Measurements from ENCODE around the gene GARIN6.

Gene GARIN6

DNA sequence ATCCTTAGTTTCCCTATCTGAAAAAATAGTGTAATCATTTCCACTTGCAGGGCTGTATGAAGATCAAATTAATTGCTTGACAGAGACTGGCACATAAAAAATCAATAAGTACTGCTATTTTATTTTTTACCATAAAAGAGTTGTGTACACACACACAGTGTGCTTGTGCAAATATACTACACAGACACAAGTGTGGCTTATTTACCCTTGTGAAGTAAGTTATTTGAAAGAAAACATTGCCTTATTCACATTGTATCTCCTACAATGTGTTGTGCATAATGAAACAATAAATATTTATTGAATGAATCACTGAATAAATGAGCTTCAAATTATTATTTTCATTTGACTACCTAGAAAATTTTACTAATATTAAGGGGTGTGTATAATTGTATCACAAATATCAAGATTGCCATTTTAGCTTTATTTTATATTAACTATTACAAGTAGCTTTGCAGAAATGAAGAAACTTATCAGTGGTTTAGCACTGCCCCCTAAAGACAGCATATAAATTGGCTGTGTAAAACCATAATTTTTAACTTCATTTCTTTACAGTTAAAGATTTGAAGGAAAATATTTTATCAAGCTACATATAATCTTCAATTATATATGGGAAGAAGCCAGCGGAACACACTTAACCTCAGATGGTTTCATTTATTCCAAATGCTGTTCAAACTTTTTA lies 11.3 kb downstream of the GARIN6 start:
- TF ChIP-seq, protein P1, sequence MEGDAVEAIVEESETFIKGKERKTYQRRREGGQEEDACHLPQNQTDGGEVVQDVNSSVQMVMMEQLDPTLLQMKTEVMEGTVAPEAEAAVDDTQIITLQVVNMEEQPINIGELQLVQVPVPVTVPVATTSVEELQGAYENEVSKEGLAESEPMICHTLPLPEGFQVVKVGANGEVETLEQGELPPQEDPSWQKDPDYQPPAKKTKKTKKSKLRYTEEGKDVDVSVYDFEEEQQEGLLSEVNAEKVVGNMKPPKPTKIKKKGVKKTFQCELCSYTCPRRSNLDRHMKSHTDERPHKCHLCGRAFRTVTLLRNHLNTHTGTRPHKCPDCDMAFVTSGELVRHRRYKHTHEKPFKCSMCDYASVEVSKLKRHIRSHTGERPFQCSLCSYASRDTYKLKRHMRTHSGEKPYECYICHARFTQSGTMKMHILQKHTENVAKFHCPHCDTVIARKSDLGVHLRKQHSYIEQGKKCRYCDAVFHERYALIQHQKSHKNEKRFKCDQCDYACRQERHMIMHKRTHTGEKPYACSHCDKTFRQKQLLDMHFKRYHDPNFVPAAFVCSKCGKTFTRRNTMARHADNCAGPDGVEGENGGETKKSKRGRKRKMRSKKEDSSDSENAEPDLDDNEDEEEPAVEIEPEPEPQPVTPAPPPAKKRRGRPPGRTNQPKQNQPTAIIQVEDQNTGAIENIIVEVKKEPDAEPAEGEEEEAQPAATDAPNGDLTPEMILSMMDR (conservative IDR thresholded peaks at IDR 0.05; ENCODE audit: low read depth, low read length): peak; percentile 52
- H3K4me3 ChIP-seq (ENCODE audit: low read length): no peak overlapping the region
- DNase-seq (ENCODE audit: low read depth): peak; percentile 2

DNA sequence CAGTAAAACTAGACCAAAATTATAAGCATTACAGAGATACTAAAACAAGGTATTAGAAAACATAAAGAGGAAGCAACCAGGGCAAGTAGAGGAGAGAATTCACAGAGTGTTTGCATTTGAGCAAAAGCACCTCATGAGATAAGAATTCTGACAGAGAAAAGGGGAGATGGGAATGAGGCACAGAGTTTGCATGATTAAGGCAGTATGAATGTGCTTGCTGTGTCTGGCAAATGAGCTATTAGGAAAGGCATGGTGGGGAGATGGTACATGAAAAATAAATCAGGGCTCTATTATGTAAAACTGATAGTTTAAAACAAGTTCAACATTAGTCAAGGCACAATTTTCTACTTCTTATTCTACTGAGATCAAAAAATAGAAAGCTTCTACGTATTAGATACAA lies 23.1 kb downstream of the GARIN6 start:
- DNase-seq (ENCODE audit: low read depth): no peak
- no peak overlapping the region for H3K4me3 ChIP-seq (ENCODE audit: low read length)
- TF ChIP-seq, protein P1 (conservative IDR thresholded peaks at IDR 0.05; ENCODE audit: low read depth, low read length): no peak

DNA sequence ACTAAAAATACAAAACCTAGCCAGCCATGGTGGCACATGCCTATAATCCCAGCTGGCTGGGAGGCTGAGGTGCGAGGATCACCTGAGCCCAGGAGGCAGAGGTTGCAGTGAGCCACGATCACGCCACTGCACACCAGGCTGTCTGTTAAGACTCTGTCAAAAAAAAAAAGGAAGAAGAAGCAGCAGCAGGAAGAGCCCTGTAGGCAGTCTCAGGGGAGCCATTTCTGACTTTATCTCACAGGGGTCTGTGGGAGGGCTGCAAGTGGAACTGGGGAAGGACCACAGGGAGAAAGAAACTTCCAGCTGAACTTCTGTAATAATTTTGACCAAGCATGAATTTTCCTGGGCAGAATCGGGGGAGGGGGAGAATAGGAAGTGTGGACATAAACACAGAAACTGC lies 32.7 kb downstream of the GARIN6 start:
- H3K4me3 ChIP-seq (ENCODE audit: low read length): no peak overlapping the region
- DNase-seq (ENCODE audit: low read depth): no peak
- TF ChIP-seq, protein P1 (conservative IDR thresholded peaks at IDR 0.05; ENCODE audit: low read depth, low read length): no peak

DNA sequence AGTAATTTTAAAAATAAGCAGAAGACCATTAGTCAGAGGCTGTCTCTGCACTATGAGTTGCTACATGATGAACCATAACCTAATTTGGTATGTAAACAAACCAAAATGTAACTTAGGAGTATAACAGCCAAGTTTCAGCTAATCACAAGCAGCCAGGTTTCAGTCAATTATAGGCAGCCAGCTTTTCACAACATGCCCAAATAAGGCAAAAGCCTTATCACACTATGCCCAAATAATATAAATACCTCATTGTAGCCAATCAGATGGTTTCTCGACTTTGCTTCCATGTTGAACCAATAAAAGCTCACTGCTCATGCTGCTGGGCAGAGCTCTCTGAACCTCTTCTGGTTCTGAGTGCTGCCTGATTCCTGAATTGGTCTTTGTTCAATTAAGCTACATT lies 38.6 kb downstream of the GARIN6 start:
- TF ChIP-seq, protein P1 (conservative IDR thresholded peaks at IDR 0.05; ENCODE audit: low read depth, low read length): no peak
- no peak overlapping the region for H3K4me3 ChIP-seq (ENCODE audit: low read length)
- DNase-seq (ENCODE audit: low read depth): no peak

DNA sequence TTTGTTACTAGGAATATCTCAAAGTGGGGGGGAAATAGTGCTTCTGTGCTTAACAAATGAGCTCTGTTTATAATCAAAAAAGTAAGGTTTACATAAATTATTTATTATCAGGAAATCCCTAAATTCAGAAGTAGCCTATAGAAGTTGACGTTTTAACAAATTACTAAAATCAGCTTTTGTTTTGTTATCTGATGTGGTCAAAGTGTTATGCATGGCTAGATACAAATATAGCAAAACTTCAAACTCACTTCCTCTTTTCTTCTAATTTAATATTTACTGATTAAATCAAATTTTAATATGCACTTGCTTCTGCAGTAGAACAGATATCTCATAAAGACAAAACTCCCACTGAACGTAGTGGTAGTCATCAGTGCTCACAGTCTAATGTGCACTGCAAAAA lies 47.5 kb downstream of the GARIN6 start:
- no peak for DNase-seq (ENCODE audit: low read depth)
- no peak overlapping the region for H3K4me3 ChIP-seq (ENCODE audit: low read length)
- TF ChIP-seq, protein P1 (conservative IDR thresholded peaks at IDR 0.05; ENCODE audit: low read depth, low read length): no peak

Data from retinal pigment epithelial cell (primary cell).